Bronchial epithelial cell (primary cell): ENCODE data around the gene GJB3. TPM values are rescaled to one million over a fixed set of nuclear protein-coding genes. Genes with fewer than 3 reads are reported as not detected.

Source experiments
- DNase-seq: peaks from one replicate; pipeline ENCODE4 v3.0.0-alpha.2; 2010; ENCODE audit warnings: low read depth
- FAIRE-seq: peaks from 2 replicates; lab custom pipeline; 2011; peaks lifted over from hg19 to GRCh38; lab: Jason Lieb, UNC
- H3K27me3 ChIP-seq: 2 replicates; pipeline ENCODE4 v1.5.1; 2011; ENCODE audit warnings: low read length; ENCODE audit not compliant: control insufficient read depth, insufficient read depth
- H3K36me3 ChIP-seq: 2 replicates; pipeline ENCODE4 v1.5.1; 2011; ENCODE audit warnings: low read length; ENCODE audit not compliant: control insufficient read depth, insufficient read depth
- H3K4me3 ChIP-seq: 2 replicates; pipeline ENCODE4 v1.5.1; 2011; ENCODE audit warnings: mild to moderate bottlenecking, low read depth, low read length, control low read depth
- total RNA-seq: library from RNA; depleted of rRNA; stranded (reverse); fragments of >200 nt; gene quantifications from 2 replicates; pipeline ENCODE4 v1.2.1, GENCODE V29; 2014
- TF ChIP-seq, protein P1 (sequence below): IDR thresholded peaks from 2 replicates; pipeline ENCODE4 v1.5.1; 2011; ENCODE audit warnings: mild to moderate bottlenecking, moderate library complexity, low read length, control low read depth, inconsistent platforms; ENCODE audit not compliant: insufficient read depth, severe bottlenecking

The GJB3 gene
- total RNA-seq, 1 donor from 2014 or later: 159 TPM

GRCh38 chr1:34778381-34778780 lies 2.6 kb upstream of the GJB3 start:
- Histone ChIP-seq H3K27me3 (no peaks in the 10 kb centered on the region), H3K36me3 (no peaks in the 10 kb centered on the region), H3K4me3 (no peak overlapping the region)
- DNase-seq (no peak), FAIRE-seq (no peak)
- TF ChIP-seq, protein P1, sequence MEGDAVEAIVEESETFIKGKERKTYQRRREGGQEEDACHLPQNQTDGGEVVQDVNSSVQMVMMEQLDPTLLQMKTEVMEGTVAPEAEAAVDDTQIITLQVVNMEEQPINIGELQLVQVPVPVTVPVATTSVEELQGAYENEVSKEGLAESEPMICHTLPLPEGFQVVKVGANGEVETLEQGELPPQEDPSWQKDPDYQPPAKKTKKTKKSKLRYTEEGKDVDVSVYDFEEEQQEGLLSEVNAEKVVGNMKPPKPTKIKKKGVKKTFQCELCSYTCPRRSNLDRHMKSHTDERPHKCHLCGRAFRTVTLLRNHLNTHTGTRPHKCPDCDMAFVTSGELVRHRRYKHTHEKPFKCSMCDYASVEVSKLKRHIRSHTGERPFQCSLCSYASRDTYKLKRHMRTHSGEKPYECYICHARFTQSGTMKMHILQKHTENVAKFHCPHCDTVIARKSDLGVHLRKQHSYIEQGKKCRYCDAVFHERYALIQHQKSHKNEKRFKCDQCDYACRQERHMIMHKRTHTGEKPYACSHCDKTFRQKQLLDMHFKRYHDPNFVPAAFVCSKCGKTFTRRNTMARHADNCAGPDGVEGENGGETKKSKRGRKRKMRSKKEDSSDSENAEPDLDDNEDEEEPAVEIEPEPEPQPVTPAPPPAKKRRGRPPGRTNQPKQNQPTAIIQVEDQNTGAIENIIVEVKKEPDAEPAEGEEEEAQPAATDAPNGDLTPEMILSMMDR: no peak

GRCh38 chr1:34779005-34779404 lies 2.0 kb upstream of the GJB3 start:
- TF ChIP-seq, protein P1: no peak

DNA sequence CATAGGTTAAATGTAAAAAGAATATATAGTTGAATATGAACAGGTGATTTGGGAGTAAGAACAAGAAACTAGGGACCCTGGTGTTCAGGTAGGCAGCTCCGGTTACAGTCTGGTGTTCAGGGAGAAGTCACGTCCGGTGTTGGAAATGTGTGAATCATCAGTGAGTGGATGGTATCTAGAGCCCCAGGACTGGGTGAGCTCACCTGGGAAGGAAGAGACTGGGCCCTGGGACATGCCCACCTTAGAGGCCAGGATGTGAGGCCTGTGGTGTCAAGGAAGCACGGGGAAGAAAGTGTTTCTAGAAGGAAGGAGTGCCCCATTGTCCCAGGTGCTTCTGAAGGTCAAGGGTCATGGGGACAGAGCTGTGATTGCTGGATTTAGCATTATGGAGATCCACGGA lies 1.5 kb upstream of the GJB3 start:
- DNase-seq (peak; percentile 96), FAIRE-seq (peak; percentile 50)
- Histone ChIP-seq H3K4me3 (no peak overlapping the region), H3K36me3 (peaks cover 3% of the 10 kb centered on the region), H3K27me3 (no peaks in the 10 kb centered on the region)
- TF ChIP-seq, protein P1: no peak

More at GRCh38 chr1:34779005-34779404, 2.0 kb upstream of the GJB3 start:
- DNase-seq: no peak
- no peak overlapping the region for H3K4me3 ChIP-seq
- no peak for FAIRE-seq
- peaks cover 2% of the 10 kb centered on the region for H3K36me3 ChIP-seq
- no peaks in the 10 kb centered on the region for H3K27me3 ChIP-seq

DNA sequence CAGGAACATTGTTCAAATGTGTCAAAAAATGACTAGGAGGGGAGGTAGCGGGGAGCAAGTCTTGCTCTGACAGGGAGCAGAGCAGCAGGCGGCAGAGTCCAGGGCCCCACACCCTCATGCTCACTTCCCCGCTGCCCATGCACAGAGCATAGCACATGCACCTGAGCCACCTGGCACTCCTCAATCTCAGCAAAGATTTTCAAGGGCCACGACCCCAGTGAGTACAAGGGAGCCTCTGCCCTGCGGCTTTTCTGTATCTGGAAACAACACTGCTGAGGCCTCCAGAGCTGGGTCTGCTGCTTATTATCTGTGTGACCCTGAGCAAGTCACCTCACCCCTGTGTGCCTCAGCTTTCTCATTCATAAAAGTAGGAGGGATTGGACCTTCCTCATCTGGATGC lies 1.1 kb upstream of the GJB3 start:
- TF ChIP-seq, protein P1: no peak
- Histone ChIP-seq H3K4me3 (no peak overlapping the region), H3K36me3 (peaks cover 8% of the 10 kb centered on the region), H3K27me3 (no peaks in the 10 kb centered on the region)
- FAIRE-seq: no peak
- DNase-seq: no peak

DNA sequence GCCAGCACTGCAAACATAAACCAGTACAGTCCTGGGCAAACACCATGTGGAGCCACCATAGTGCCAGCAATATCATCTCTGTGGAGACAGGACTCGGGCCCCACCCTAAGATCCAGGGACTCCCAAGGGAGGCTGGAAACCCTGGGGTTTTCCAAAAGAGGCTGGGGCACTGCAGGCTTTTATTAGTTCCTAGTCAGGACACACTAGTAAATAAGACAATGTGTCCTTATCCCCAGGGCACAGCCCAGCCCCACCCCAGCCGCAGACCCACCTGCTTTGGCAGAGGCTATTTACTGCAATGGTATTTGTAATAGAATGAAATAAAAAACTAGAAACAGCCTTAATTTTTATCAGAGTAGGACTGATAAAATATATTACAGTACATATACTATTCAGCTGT lies 486 bp upstream of the GJB3 start:
- no peak for FAIRE-seq
- Histone ChIP-seq H3K27me3 (no peaks in the 10 kb centered on the region), H3K36me3 (peaks cover 13% of the 10 kb centered on the region), H3K4me3 (peak overlapping the region; percentile 87)
- TF ChIP-seq, protein P1: no peak
- DNase-seq: peak; percentile 35

DNA sequence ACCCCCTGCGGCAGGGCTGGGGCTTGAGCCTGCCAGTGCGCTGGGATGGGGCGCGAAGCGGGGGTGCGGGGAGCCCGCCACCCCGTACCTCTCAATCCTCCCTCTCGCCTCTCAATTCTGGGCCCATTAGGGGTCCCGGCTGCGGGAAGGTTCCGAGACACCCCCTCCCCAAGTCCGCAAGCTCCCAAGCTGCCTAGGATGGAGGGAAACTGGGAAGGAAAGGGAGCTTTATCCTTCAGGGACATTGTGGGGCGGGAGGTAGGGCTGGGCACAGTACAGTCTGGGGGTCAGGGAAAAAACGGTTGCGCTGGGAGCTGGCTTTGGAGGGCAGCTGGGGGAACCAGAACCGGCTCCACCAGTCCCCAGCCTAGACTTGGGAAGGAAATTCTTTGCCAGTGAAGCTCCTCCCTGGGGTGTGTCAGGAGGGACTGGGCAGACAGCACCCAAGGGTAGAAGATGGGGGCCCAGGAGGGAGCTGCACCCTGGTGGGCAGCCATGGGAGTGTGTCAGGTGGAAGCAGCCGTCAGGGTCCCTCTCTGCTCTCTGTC lies 904 bp downstream of the GJB3 start:
- DNase-seq (peak; percentile 72), FAIRE-seq (no peak)
- Histone ChIP-seq H3K27me3 (no peaks in the 10 kb centered on the region), H3K36me3 (peaks cover 19% of the 10 kb centered on the region), H3K4me3 (peak overlapping the region; percentile 87)
- TF ChIP-seq, protein P1: no peak
